GM21825 (cell line): ENCODE results near the gene GRB10.

Experiments
- ATAC-seq: cut with Tn5 transposase; IDR thresholded peaks from one replicate; pipeline ENCODE4 v1.9.1; 2021; ENCODE audit warnings: mild to moderate bottlenecking, moderate library complexity; ENCODE audit not compliant: unreplicated experiment

The GRB10 gene

DNA sequence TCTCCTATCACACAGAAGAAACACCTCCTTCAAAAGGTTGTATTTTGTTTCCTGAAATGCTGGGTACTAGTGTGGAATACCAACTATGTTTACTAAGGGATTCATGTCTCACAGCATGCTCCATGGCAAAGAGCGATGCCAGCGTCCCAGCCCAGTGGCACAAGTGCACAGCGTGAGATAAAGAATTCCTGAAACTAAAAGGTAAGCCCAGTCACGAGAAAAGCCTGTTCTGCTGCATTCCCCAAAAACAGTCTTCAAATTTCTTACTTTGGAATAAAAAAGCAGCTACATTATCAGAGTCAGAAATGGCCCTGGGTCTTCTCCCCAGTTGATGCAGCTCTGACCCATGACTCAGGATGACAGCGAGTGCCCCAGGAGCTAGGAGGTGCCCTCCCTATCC, 164.4 kb downstream of the GRB10 start:
- no peak for ATAC-seq

DNA sequence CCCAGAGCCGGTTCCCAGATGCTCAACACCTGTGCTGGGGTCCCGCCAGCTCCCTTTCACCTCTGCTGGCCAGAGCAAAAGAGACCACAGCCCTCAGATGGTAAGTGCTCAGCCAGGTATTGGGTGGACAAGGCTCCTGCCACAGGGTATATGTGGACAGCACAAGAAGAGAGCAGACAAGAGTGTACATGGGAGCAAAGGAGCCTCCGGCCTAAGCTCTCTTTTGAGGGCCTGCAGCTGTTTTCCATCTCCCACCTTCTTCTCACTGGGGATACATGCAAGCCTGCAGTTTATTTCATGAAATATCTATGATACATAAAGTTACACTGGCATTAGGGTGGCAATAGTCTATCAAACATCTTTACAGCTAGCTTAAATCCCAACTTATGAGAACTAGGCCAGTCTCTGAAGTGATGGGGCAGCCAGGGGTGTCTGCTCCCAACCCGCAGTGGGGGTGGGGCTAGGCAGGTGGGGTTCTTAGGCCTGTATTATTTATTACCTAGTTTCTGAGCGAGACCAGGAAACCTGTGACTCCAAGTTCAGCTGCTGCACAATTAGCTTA, 167.1 kb downstream of the GRB10 start:
- ATAC-seq, result no peak

GRCh38 chr7:50614721-50615518, 167.8 kb downstream of the GRB10 start:
- ATAC-seq, result no peak

DNA sequence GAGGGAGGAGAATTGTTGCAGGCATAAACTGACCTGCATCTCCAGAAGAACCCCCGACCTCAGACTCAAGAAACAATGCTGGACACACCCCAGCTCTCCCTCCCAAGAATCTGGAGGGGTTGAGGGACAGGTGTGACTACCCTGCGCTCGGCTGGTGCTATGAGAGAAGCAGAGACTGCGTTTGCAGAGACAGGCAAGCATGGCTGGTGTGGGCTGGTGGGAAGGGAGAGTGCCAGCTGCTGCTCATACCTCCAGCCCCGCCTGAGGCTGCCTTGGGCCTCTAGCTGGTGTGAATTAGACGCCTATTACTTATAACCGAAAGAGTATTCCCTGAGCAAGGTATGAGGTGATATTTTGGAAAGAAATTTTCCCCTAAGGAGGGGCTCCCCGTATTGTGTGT, 169.2 kb downstream of the GRB10 start:
- ATAC-seq, result no peak

DNA sequence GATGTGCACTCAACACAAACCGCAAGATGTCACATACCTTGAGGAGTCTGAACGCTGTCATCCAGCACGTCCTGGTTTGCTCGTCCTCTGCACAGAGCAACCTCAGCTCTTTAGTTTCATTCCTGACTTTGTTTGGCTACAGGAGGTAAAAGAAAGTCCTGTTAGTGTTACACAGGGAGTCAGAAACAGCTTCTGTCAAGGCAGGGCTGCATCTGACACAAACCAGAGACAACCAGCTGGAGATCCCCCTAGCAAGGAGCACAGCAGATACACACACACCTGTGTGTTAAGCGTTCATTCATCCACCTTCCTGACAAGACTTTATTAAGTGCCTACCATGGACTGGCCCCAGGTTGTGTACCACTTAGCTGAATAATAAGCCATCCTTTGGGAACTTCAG, 170.0 kb downstream of the GRB10 start:
- no peak for ATAC-seq

- no peak for ATAC-seq
Measured at GRCh38 chr7:50610521-50611277, 172.0 kb downstream of the GRB10 start.

DNA sequence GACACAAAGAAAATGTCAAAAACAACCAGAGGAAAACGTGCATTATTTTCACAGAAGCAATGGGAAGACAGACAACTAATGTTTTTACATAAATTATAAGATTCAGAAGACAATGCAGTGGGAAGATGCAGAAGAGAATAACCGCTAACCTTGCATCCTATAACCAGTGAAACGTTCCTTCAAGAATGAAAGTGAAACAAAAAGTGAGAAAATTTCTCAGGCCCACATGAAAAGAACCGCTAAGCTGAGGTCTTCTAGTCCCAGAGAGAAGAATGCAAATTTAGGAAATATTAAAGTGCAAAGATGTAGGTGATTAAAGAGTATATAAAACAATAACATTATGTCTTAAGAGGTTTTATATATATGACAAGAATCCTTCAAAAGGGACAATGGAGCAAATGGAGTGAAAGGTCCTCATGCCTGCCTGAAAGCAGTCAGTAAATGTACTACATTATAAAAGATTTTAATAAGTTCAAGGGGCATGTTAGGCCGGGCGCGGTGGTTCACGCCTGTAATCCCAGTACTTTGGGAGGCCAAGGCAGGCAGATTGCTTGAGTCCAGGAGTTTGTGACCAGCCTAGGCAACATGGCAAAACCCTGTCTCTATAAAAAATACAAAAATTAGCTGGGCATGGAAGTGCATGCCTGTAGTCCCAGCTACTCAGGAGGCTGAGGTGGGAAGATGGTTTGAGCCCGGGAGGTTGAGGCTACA, 174.3 kb downstream of the GRB10 start:
- no peak for ATAC-seq

DNA sequence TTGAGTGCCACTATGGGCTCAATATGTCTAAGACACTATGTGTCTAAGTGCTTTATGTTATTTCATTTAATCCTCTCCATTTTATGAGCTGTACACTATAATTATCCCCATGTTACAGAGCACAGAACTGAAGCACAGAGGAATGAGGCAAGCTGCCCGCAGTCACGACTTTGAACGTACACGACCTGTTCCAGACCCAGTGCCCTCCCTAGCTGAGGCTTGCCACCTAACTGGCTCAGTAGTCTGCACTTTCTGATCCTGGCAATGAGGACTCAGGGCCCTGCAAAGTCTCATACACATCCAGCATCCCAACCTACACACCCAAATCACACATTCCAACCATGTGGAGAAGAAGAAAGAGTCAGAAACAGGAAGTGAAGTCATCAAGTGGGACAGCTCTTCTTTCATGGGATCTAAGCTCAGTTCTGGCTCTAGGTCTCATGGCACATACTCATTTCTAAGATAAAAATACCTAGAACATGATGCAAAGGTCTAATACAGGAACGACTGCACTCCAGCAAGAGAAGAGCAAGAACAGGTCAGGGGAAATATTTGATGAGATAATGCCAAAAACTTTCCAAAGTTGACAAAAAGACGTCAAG, 175.1 kb downstream of the GRB10 start:
- no peak for ATAC-seq

DNA sequence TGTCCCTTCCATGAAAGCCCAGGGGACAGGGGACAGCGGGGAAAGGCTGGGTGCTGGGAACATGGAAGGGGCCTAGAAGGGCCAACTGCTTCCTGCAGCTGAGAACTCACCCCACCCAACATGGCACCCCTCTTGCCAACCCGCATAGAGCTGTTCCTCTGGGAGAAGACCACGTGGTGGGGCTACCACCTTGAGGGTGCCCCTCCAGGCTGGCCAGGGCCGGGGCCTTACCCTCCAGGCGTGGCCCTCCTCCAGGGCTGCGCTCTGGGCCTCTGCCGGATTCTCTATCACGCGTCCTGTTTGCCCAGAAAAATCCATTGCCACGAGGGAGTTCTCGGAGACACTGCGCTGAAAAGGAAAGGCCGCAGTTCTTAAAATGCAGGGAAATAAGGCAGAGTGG, 177.6 kb downstream of the GRB10 start:
- no peak for ATAC-seq

GRCh38 chr7:50603287-50603686, 179.4 kb downstream of the GRB10 start:
- ATAC-seq, result no peak

DNA sequence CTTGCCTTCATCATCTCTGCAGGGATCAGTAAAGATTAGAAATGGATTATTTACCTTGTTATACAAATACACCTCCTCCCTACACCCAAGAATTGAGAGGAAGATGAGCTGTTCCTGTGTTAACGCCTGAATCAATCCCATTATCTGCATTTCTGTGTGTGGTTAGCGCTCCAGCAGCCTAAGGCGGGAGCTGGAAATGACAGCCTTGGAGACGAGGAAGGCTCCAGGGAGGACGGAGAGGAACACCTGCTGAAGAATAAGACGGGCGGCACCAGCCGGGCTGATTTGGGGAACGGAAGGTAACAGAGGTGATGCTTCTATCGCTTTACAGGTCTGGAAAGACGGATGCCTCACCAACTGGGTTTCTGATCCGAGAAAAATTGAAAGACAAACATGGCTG, 183.3 kb downstream of the GRB10 start:
- ATAC-seq, result no peak

DNA sequence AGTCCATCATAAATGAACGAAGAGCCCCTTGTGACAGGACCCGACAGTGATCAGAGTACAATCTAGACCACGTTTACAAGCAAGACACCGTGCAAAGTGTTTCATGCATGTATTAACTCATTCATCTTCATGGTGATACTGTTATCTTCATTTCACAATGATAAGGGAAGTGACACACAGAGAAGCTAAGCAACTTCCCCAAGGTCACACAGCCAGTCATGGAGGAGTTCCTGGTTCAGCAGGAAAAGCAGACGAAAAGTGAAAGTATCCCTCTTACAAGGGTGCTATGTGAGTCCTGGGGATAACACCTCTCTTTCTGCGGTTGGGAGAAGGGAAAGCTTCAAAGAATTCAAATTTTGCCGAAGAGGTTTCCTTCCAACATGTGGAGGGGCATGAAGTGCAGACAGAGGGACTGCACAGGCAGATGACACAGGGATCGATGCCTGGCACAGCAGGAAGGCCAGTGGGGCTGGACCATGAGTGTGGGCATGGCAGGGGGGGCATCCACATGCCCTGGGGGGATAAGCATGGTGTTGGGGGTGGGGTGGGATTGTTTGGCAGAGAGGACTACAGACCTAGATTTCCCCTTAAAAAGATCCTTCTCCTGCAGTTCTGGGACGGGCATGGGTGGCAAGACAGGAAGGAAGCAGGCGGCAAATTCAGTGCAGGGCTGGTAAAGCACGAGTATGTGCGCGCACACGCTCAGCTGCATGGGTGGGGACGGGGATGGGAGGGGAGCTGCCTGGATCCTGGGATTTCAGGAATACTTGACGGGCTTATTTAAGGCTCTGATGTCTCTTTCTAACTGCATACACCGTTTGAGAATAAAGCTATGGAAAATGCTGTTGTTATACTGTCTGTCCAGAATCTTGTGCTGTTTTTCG, 184.0 kb downstream of the GRB10 start:
- ATAC-seq, result no peak

DNA sequence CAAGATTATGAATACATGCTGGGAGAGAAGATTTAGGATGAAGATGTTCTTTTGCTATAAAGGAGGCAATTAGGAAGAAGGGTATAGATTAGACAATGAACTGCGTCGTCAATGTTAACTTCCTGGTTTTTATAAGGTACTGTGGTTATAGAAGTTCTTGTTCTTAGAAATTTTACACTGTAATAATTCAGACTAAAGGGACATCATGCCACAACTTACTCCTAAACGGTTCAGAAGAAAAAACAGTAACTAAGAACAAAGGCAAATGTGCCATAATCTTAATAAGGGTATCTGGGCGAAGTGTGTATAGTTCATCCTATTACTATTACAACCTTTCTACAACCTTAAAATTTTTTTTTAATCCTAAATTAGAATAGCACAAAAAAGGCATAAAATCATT, 186.2 kb downstream of the GRB10 start:
- no peak for ATAC-seq

GRCh38 chr7:50595491-50596102, 187.1 kb downstream of the GRB10 start:
- ATAC-seq, result no peak

- peak; percentile 40 for ATAC-seq
Measured at GRCh38 chr7:50594734-50595485, 187.8 kb downstream of the GRB10 start.

- ATAC-seq, result no peak
Measured at GRCh38 chr7:50594136-50594535, 188.6 kb downstream of the GRB10 start.

DNA sequence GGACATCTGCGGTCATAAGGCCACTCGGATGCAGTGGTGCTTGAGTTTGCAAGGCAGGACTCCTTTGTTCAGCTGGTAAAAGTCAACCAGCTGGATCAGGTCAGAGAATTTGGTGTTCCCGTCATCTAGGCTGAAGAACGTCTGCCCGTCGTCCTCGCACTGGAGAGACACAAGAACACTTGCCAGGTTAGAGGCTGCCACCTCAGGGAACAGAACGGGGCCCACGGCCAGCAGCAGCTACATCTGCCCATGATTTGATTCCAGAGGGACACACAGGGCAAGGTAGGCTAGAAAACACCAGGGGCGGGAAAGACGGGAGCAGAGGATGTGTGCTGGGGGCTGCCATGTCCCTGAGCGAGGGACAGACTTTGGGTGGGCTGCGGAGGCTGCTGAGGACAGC, 189.8 kb downstream of the GRB10 start:
- ATAC-seq, result no peak

DNA sequence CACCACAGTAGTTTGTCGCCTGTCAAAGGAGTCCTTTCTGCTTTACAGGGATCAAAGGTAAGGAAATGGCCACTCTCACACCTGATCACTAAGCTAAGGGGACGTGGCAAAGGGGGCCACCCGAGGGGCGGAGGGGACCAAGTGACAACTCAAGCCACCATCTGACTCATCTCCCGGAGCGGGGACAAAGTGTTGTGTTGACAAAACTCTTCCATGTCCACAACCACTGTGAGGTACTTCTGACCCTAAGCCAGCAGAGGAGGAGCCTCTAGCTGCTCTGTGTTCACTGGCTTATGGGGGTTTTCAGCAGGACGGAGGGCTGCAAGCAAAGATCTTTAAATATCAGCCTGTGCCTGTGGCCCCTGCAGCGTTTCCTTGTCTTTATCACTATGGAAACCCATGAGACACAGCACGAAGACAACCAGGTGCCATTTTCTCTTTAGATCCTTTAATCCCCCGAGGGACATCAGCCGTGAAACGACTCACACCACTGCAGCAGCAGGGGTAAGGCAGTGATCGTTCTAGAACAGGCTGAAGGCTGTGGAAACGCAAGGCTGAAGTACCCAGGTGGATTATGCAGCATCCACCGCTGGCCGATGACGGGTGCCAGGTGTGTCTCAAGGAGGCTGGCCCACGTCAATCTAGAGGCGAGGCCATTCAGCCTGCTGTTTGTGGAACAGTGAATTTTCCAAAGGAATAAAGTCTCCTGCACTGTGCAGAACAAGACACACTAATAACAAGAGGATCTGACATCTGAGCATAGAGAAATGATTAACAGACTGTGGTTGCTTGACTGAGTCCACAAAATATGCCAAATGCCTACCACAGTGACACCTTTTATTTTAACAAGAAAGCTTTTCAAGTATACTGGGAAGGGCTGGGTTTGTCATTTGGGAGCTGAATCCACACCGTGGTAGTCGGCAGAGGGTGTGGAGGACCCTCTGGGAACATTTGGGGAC, 190.9 kb downstream of the GRB10 start:
- ATAC-seq, result peak; percentile 68
